H1 (cell line): Measurements from ENCODE around the gene ASIC2. TPM values are rescaled to one million over a fixed set of nuclear protein-coding genes. Genes with fewer than 3 reads are reported as not detected.

ENCODE experiments used
- ATF2 ChIP-seq: IDR thresholded peaks from 2 replicates; pipeline ENCODE4 v1.6.1; 2012; ENCODE audit warnings: low read length, inconsistent platforms
- polyA plus RNA-seq, 7 experiments: library from polyadenylated mRNA; depleted of rRNA in 3 of 7; stranded (reverse) in 5 of 7; unstranded in 2 of 7; fragments of >200 nt in 5 of 7; fragments of 200-250 nt in 2 of 7; gene quantifications; 1 replicate in 5 of 7; 2 replicates in 1 of 7; 4 replicates in 1 of 7; pipeline versions ENCODE4 v1.2.1 to v1.2.3, GENCODE V29; 2011 to 2013; ENCODE audit warnings: missing spikeins in 2 of 7, mixed read lengths in 2 of 7
- total RNA-seq: library from RNA; stranded (reverse); fragmentation: NEBNext Ultra II Directional; extraction: Animal tissue kit (Norgen Biotek cat#: 25700); gene quantifications from 2 replicates; pipeline ENCODE4 v1.2.1, GENCODE V29; 2021

The ASIC2 gene
- total and polyA plus RNA-seq, 2 of the 8 experiments (the other 6 are each of a cell fraction or from before 2014, with no cell fraction given): 0.86 to 1.2 TPM

DNA sequence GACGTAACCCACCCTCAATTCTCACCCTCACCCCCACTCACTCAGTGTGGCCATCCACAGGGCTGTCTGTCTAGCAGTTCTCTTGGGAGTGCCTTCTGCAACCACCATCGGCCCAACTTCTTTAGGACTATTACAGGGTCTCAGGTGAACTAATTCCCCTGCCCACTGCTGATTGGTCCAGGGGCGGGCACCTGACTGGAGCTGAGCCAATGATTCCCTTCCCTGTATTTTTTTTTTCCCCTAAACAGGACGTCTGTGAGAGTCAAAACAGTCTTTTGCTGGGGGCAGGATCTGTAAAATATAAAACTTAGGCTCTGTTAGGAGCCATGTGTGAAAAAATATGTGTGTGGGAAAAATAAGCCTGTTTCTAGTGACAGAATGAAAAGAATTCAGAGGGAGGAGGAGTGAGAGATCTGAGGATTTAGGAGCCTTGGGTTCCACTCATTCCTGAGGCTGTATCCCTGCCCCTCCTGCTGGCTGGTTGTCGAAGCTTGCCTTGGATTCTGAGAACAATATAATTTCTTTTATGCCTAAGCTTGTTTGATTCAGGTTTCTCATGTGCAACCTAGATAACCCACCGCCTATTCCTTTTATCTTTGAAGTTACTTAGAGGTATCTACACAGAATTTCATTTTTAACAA is 186.4 kb downstream of the ASIC2 start (continued):
- TF ChIP-seq ATF2: no peak
- TF ChIP-seq, all 59 proteins: peak for 2
